ENCODE measurements around the gene EBLN2. TPM values are rescaled to one million over a fixed set of nuclear protein-coding genes. Genes with fewer than 3 reads are reported as not detected.
A peak's percentile ranks its signal among the peaks of the same experiment; 100 is the strongest.

Gene EBLN2
- total and polyA plus RNA-seq, 9 donors = 1.1 to 5.3 (median 2.1) TPM

DNA sequence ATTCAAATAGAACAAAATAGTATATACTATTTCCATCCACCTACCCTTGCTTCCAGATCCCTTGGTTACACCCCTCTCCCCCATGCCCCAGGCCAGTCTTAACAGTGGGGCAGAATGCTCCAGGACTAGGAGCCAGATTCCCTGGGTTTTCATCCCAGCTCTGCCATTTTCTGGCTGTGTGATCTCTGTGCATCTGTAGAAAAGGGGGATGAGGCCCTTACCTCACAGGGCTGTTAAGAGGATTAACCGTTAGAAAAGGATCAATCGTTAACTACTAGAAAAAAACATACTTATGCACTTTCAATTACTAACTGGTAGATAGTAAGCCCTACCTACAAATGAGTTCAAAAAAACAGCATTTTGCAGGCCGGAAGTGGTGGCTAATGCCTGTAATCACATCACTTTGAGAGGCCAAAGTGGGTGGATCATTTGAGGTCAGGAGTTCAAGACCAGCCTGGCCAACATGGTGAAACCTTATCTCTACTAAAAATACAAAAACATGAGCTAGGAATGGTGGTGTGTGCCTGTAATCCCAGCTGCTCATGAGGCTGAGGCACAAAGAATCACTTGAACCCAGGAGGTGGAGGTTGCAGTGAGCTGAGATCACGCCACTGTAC is 11.7 kb downstream of the EBLN2 start:
- Histone ChIP-seq H3K27ac (ENCODE audit: low read length) (no peak overlapping the region), H3K4me3 (ENCODE audit: low read length) (no peak overlapping the region), H3K9me3 (replicated peaks; ENCODE audit: control insufficient read depth, low read depth, low read length) (no peaks in the 10 kb centered on the region), H3K36me3 (ENCODE audit: control insufficient read depth, insufficient read depth, low read length) (peaks cover 3% of the 10 kb centered on the region), H3K4me1 (ENCODE audit: control insufficient read depth, insufficient read depth, low read length) (peaks cover 2% of the 10 kb centered on the region), H3K27me3 (ENCODE audit: control insufficient read depth, insufficient read depth, low read length) (no peaks in the 10 kb centered on the region)
- 56% methylated on average over 1 of the region's 4 CpGs for WGBS (ENCODE audit: insufficient coverage)
- no peak for DNase-seq

GRCh38 chr3:73074781-73075180 is 13.3 kb downstream of the EBLN2 start:
- no peak for DNase-seq
- Histone ChIP-seq H3K9me3 (replicated peaks; ENCODE audit: control insufficient read depth, low read depth, low read length) (no peaks in the 10 kb centered on the region), H3K4me1 (ENCODE audit: control insufficient read depth, insufficient read depth, low read length) (peaks cover 2% of the 10 kb centered on the region), H3K27me3 (ENCODE audit: control insufficient read depth, insufficient read depth, low read length) (no peaks in the 10 kb centered on the region), H3K27ac (ENCODE audit: low read length) (no peak overlapping the region), H3K36me3 (ENCODE audit: control insufficient read depth, insufficient read depth, low read length) (no peaks in the 10 kb centered on the region), H3K4me3 (ENCODE audit: low read length) (no peak overlapping the region)
- 77% methylated on average over 7 of the region's 8 CpGs for WGBS (ENCODE audit: insufficient coverage)

- H3K27ac ChIP-seq (ENCODE audit: low read length) = no peak overlapping the region
- DNase-seq = no peak
- H3K4me3 ChIP-seq (ENCODE audit: low read length) = no peak overlapping the region
- no peaks in the 10 kb centered on the region for H3K4me1 ChIP-seq (ENCODE audit: control insufficient read depth, insufficient read depth, low read length)
- no peaks in the 10 kb centered on the region for H3K27me3 ChIP-seq (ENCODE audit: control insufficient read depth, insufficient read depth, low read length)
- no peaks in the 10 kb centered on the region for H3K9me3 ChIP-seq (replicated peaks; ENCODE audit: control insufficient read depth, low read depth, low read length)
- WGBS (ENCODE audit: insufficient coverage) = 59% methylated on average over 11 of the region's 17 CpGs
- no peaks in the 10 kb centered on the region for H3K36me3 ChIP-seq (ENCODE audit: control insufficient read depth, insufficient read depth, low read length)
Measured at GRCh38 chr3:73080216-73080966, 18.9 kb downstream of the EBLN2 start.

DNA sequence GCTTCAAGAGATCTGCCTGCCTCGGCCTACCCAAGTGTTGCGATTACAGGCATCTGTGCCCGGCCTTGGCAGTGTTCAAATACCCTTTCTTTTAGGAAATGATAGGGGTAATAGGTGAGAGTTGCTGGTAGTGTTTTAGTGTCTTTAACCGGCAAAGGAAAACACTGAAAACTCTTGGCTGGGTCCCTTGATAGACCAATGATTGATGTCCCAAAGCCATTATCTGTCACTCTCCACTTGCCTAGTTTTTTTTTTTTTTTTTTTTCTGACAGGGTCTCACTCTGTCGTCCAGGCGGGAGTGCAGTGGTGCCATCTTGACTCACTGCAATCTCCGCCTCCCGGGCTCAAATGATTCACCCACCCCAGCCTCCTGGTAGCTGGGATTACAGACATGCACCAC is 19.7 kb downstream of the EBLN2 start:
- no peak overlapping the region for H3K27ac ChIP-seq (ENCODE audit: low read length)
- no peaks in the 10 kb centered on the region for H3K36me3 ChIP-seq (ENCODE audit: control insufficient read depth, insufficient read depth, low read length)
- WGBS (ENCODE audit: insufficient coverage) = 97% methylated on average over 6 of the region's 8 CpGs
- no peak for DNase-seq
- H3K27me3 ChIP-seq (ENCODE audit: control insufficient read depth, insufficient read depth, low read length) = no peaks in the 10 kb centered on the region
- no peaks in the 10 kb centered on the region for H3K9me3 ChIP-seq (replicated peaks; ENCODE audit: control insufficient read depth, low read depth, low read length)
- H3K4me3 ChIP-seq (ENCODE audit: low read length) = no peak overlapping the region
- H3K4me1 ChIP-seq (ENCODE audit: control insufficient read depth, insufficient read depth, low read length) = no peaks in the 10 kb centered on the region

- Histone ChIP-seq H3K4me1 (ENCODE audit: control insufficient read depth, insufficient read depth, low read length) (no peaks in the 10 kb centered on the region), H3K4me3 (ENCODE audit: low read length) (no peak overlapping the region), H3K27me3 (ENCODE audit: control insufficient read depth, insufficient read depth, low read length) (no peaks in the 10 kb centered on the region), H3K27ac (ENCODE audit: low read length) (no peak overlapping the region), H3K9me3 (replicated peaks; ENCODE audit: control insufficient read depth, low read depth, low read length) (no peaks in the 10 kb centered on the region), H3K36me3 (ENCODE audit: control insufficient read depth, insufficient read depth, low read length) (no peaks in the 10 kb centered on the region)
- DNase-seq = no peak
- no CpG with 5 or more reads among the region's 2 CpGs for WGBS (ENCODE audit: insufficient coverage)
Measured at GRCh38 chr3:73084170-73084569, 22.7 kb downstream of the EBLN2 start.

GRCh38 chr3:73086071-73086494 is 24.6 kb downstream of the EBLN2 start:
- WGBS (ENCODE audit: insufficient coverage) = 71% methylated on average over 2 of the region's 8 CpGs
- no peaks in the 10 kb centered on the region for H3K9me3 ChIP-seq (replicated peaks; ENCODE audit: control insufficient read depth, low read depth, low read length)
- H3K36me3 ChIP-seq (ENCODE audit: control insufficient read depth, insufficient read depth, low read length) = no peaks in the 10 kb centered on the region
- DNase-seq = peak; percentile 62
- H3K27me3 ChIP-seq (ENCODE audit: control insufficient read depth, insufficient read depth, low read length) = no peaks in the 10 kb centered on the region
- H3K4me3 ChIP-seq (ENCODE audit: low read length) = no peak overlapping the region
- no peaks in the 10 kb centered on the region for H3K4me1 ChIP-seq (ENCODE audit: control insufficient read depth, insufficient read depth, low read length)
- no peak overlapping the region for H3K27ac ChIP-seq (ENCODE audit: low read length)

DNA sequence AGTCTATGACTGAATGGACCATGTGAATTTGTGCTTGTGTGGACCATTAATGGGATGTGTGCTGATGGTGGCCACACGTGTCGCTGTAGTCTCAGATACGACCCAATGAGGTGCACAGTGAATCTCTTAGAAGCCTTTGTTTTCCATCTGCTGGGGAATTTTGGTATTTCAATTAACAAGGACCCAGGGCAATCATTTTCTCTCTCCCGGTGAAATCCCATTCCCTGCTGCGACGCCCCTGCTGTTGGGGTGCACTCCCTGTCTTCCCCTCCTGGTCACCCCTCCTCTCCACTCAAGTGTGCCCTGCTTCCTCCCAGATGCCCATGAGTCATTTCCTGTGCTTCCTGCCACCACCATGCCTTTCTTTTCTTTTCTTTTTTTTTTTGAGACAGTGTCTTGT is 32.7 kb downstream of the EBLN2 start:
- WGBS (ENCODE audit: insufficient coverage) = 74% methylated on average over 4 of the region's 6 CpGs
- H3K36me3 ChIP-seq (ENCODE audit: control insufficient read depth, insufficient read depth, low read length) = no peaks in the 10 kb centered on the region
- no peak overlapping the region for H3K27ac ChIP-seq (ENCODE audit: low read length)
- H3K27me3 ChIP-seq (ENCODE audit: control insufficient read depth, insufficient read depth, low read length) = no peaks in the 10 kb centered on the region
- H3K9me3 ChIP-seq (replicated peaks; ENCODE audit: control insufficient read depth, low read depth, low read length) = peaks cover 3% of the 10 kb centered on the region
- DNase-seq = no peak
- H3K4me1 ChIP-seq (ENCODE audit: control insufficient read depth, insufficient read depth, low read length) = no peaks in the 10 kb centered on the region
- H3K4me3 ChIP-seq (ENCODE audit: low read length) = no peak overlapping the region

GRCh38 chr3:73094951-73095350 is 33.5 kb downstream of the EBLN2 start:
- Histone ChIP-seq H3K9me3 (replicated peaks; ENCODE audit: control insufficient read depth, low read depth, low read length) (peaks cover 3% of the 10 kb centered on the region), H3K27me3 (ENCODE audit: control insufficient read depth, insufficient read depth, low read length) (no peaks in the 10 kb centered on the region), H3K4me3 (ENCODE audit: low read length) (no peak overlapping the region), H3K27ac (ENCODE audit: low read length) (no peak overlapping the region), H3K36me3 (ENCODE audit: control insufficient read depth, insufficient read depth, low read length) (no peaks in the 10 kb centered on the region), H3K4me1 (ENCODE audit: control insufficient read depth, insufficient read depth, low read length) (no peaks in the 10 kb centered on the region)
- WGBS (ENCODE audit: insufficient coverage) = 49% methylated on average over 9 of the region's 12 CpGs
- DNase-seq = no peak

DNA sequence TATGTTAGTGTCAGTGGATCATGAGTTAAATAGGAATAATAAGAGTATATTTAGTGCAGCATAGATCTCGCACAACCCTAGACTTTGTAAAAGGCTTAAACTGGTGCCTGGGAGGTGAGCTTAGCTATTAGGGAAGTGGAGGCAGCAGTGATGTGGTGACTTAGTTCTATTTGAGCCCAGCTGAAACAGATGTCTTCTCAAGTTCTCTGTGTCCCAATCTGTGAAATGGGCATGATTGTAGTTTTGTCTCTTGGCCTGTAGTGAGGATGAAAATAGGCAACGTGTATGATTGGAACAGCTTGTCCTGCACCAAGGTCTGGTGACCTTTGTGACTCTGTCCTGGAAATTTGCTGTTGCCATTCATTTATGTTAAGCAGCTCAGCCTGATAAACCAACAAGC is 34.7 kb downstream of the EBLN2 start:
- no peaks in the 10 kb centered on the region for H3K4me1 ChIP-seq (ENCODE audit: control insufficient read depth, insufficient read depth, low read length)
- no peaks in the 10 kb centered on the region for H3K36me3 ChIP-seq (ENCODE audit: control insufficient read depth, insufficient read depth, low read length)
- no peak for DNase-seq
- no peak overlapping the region for H3K27ac ChIP-seq (ENCODE audit: low read length)
- H3K9me3 ChIP-seq (replicated peaks; ENCODE audit: control insufficient read depth, low read depth, low read length) = peaks cover 3% of the 10 kb centered on the region
- no peaks in the 10 kb centered on the region for H3K27me3 ChIP-seq (ENCODE audit: control insufficient read depth, insufficient read depth, low read length)
- no peak overlapping the region for H3K4me3 ChIP-seq (ENCODE audit: low read length)
- 90% methylated on average over 2 of the region's 2 CpGs for WGBS (ENCODE audit: insufficient coverage)

DNA sequence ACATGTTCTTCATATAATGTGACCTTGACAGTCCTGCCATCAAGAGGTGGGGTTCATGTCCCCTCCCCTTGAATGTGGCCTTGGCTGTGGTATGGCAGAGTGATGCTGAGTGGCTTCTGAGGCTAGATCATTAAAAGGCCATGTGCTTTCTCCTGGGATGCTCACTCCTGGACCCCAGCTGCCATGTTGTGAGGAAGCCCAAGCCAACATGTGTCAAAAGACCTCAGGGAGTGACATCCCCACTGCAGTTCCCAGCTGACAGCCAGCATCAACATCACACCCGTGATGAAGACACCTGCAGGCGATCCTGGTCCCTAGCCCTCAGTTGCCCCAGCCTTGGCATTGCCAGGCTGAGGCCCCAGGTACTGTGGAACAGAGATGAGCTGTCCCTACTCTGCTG is 36.6 kb downstream of the EBLN2 start:
- Histone ChIP-seq H3K4me1 (ENCODE audit: control insufficient read depth, insufficient read depth, low read length) (no peaks in the 10 kb centered on the region), H3K9me3 (replicated peaks; ENCODE audit: control insufficient read depth, low read depth, low read length) (peaks cover 3% of the 10 kb centered on the region), H3K27ac (ENCODE audit: low read length) (no peak overlapping the region), H3K27me3 (ENCODE audit: control insufficient read depth, insufficient read depth, low read length) (no peaks in the 10 kb centered on the region), H3K36me3 (ENCODE audit: control insufficient read depth, insufficient read depth, low read length) (no peaks in the 10 kb centered on the region), H3K4me3 (ENCODE audit: low read length) (no peak overlapping the region)
- no peak for DNase-seq
- 87% methylated on average over 2 of the region's 2 CpGs for WGBS (ENCODE audit: insufficient coverage)
